H9 (cell line): ENCODE data around the gene PCDHGB4. TPM values are rescaled to one million over a fixed set of nuclear protein-coding genes. Genes with fewer than 3 reads are reported as not detected.
"Not testable (repeated sequence)": the region's sequence is repeated elsewhere in the genome, so short reads cannot be mapped to it uniquely, and the experiment has no call there.

Source experiments
- DNase-seq: peaks from one replicate; pipeline ENCODE4 v3.0.0-alpha.2; 2017
- H2AFZ ChIP-seq: one replicate; pipeline ENCODE4 v1.6.1; 2013; ENCODE audit warnings: mild to moderate bottlenecking, low read length, control low read depth, moderate library complexity
- H2AK5ac ChIP-seq: 2 replicates; pipeline ENCODE4 v1.6.1; 2013; ENCODE audit warnings: low read length, control low read depth, mixed read lengths; ENCODE audit not compliant: insufficient read length
- H2BK120ac ChIP-seq: one replicate; pipeline ENCODE4 v1.6.1; 2013; ENCODE audit warnings: low read depth, mild to moderate bottlenecking, low read length, control low read depth, inconsistent platforms; ENCODE audit not compliant: poor library complexity, severe bottlenecking
- H2BK12ac ChIP-seq: 2 replicates; pipeline ENCODE4 v1.6.1; 2013; ENCODE audit warnings: low read length, control low read depth, mixed read lengths, low read depth; ENCODE audit not compliant: insufficient read length
- H2BK15ac ChIP-seq: 2 replicates; pipeline ENCODE4 v1.6.1; 2013; ENCODE audit warnings: low read depth, low read length, control low read depth
- H2BK20ac ChIP-seq: one replicate; pipeline ENCODE4 v1.6.1; 2013; ENCODE audit warnings: low read depth, mild to moderate bottlenecking, low read length, control low read depth, inconsistent platforms; ENCODE audit not compliant: poor library complexity, severe bottlenecking
- H2BK5ac ChIP-seq: 2 replicates; pipeline ENCODE4 v1.6.1; 2013; ENCODE audit warnings: low read length, control low read depth, mixed read lengths; ENCODE audit not compliant: insufficient read length
- H3K14ac ChIP-seq: 2 replicates; pipeline ENCODE4 v1.6.1; 2013; ENCODE audit warnings: low read length, control low read depth; ENCODE audit not compliant: insufficient read depth
- H3K18ac ChIP-seq: 2 replicates; pipeline ENCODE4 v1.6.1; 2013; ENCODE audit warnings: low read depth, mild to moderate bottlenecking, mixed read lengths, low read length, control low read depth; ENCODE audit not compliant: insufficient read length
- H3K23ac ChIP-seq: 2 replicates; pipeline ENCODE4 v1.6.1; 2013; ENCODE audit warnings: low read length, control low read depth, mixed read lengths, low read depth; ENCODE audit not compliant: insufficient read length
- H3K23me2 ChIP-seq: 2 replicates; pipeline ENCODE4 v1.6.1; 2013; ENCODE audit warnings: low read depth, mild to moderate bottlenecking, mixed read lengths, low read length, control low read depth; ENCODE audit not compliant: insufficient read length, poor library complexity, severe bottlenecking
- H3K27ac ChIP-seq: 2 replicates; pipeline ENCODE4 v1.5.1; 2013; ENCODE audit warnings: low read length, control low read depth, mixed read lengths, low read depth; ENCODE audit not compliant: insufficient read length
- H3K27me3 ChIP-seq: 2 replicates; pipeline ENCODE4 v1.6.1; 2013; ENCODE audit warnings: low read length, control low read depth, inconsistent platforms; ENCODE audit not compliant: insufficient read depth
- H3K4ac ChIP-seq: 2 replicates; pipeline ENCODE4 v1.6.1; 2013; ENCODE audit warnings: low read depth, mild to moderate bottlenecking, control low read depth, inconsistent platforms, low read length, moderate library complexity
- H3K4me1 ChIP-seq: 2 replicates; pipeline ENCODE4 v1.6.1; 2013; ENCODE audit warnings: low read length, control low read depth, inconsistent platforms; ENCODE audit not compliant: insufficient read depth
- H3K4me2 ChIP-seq: 2 replicates; pipeline ENCODE4 v1.6.1; 2013; ENCODE audit warnings: low read length, control low read depth, mixed read lengths; ENCODE audit not compliant: insufficient read length, insufficient read depth
- H3K56ac ChIP-seq: 2 replicates; pipeline ENCODE4 v1.6.1; 2013; ENCODE audit warnings: low read depth, mild to moderate bottlenecking, mixed read lengths, low read length, control low read depth; ENCODE audit not compliant: insufficient read length
- H3K79me1 ChIP-seq: 2 replicates; pipeline ENCODE4 v1.6.1; 2013; ENCODE audit warnings: low read depth, mild to moderate bottlenecking, moderate library complexity, low read length, control low read depth, inconsistent platforms; ENCODE audit not compliant: insufficient read depth, poor library complexity, severe bottlenecking
- H3K79me2 ChIP-seq: 2 replicates; pipeline ENCODE4 v1.6.1; 2013; ENCODE audit warnings: low read length, control low read depth, inconsistent platforms; ENCODE audit not compliant: insufficient read depth
- H3K9ac ChIP-seq: 2 replicates; pipeline ENCODE4 v1.6.1; 2013; ENCODE audit warnings: low read length, control low read depth, mixed read lengths; ENCODE audit not compliant: insufficient read length; ENCODE audit errors: extremely low read depth
- H3K9me3 ChIP-seq: one replicate; pipeline ENCODE4 v1.6.1; 2013; ENCODE audit warnings: low read depth, low read length, inconsistent platforms; ENCODE audit not compliant: control insufficient read depth
- H3T11ph ChIP-seq: one replicate; pipeline ENCODE4 v1.6.1; 2013; ENCODE audit warnings: mild to moderate bottlenecking, low read length, control low read depth, inconsistent platforms
- H4K20me1 ChIP-seq: one replicate; pipeline ENCODE4 v1.6.1; 2013; ENCODE audit not compliant: control insufficient read depth, insufficient read length, insufficient read depth
- H4K5ac ChIP-seq: 2 replicates; pipeline ENCODE4 v1.6.1; 2013; ENCODE audit warnings: low read depth, mild to moderate bottlenecking, mixed read lengths, low read length, control low read depth; ENCODE audit not compliant: insufficient read length
- H4K8ac ChIP-seq: replicated peaks from 2 replicates; pipeline ENCODE4 v1.6.1; 2013; ENCODE audit warnings: low read length, control low read depth, mixed read lengths, low read depth; ENCODE audit not compliant: insufficient read length
- H4K91ac ChIP-seq: 2 replicates; pipeline ENCODE4 v1.6.1; 2013; ENCODE audit warnings: low read depth, mild to moderate bottlenecking, moderate library complexity, mixed read lengths, low read length, control low read depth; ENCODE audit not compliant: insufficient read length
- H3K27ac Mint-ChIP-seq, 3 experiments: 2 replicates in 2 of 3; 3 replicates in 1 of 3; pipeline ENCODE4 v1.8.0; 2020 to 2021; ENCODE audit warnings: mixed read lengths in 3 of 3, mild to moderate bottlenecking in 1 of 3, moderate library complexity in 1 of 3
- H3K27me3 Mint-ChIP-seq: 2 replicates; pipeline ENCODE4 v1.8.0; 2021; ENCODE audit warnings: low read depth, mild to moderate bottlenecking, moderate library complexity, mixed read lengths
- H3K36me3 Mint-ChIP-seq, 3 experiments: 2 replicates in 2 of 3; 3 replicates in 1 of 3; pipeline ENCODE4 v1.8.0; 2020 to 2021; ENCODE audit warnings: low read depth in 3 of 3, mixed read lengths in 3 of 3; ENCODE audit not compliant: insufficient read depth in 1 of 3
- H3K4me1 Mint-ChIP-seq, 2 experiments: 2 replicates each; pipeline ENCODE4 v1.8.0; 2020; ENCODE audit warnings: mixed read lengths in 2 of 2
- H3K4me3 Mint-ChIP-seq, 2 experiments: 2 replicates in 1 of 2; 3 replicates in 1 of 2; pipeline ENCODE4 v1.8.0; 2020 to 2021; ENCODE audit warnings: mild to moderate bottlenecking in 2 of 2, mixed read lengths in 2 of 2, moderate library complexity in 1 of 2
- H3K9me3 Mint-ChIP-seq, 2 experiments: 2 replicates in 1 of 2; 3 replicates in 1 of 2; pipeline ENCODE4 v1.8.0; 2020; ENCODE audit warnings: mild to moderate bottlenecking in 2 of 2, mixed read lengths in 2 of 2, moderate library complexity in 1 of 2
- CTCF ChIP-seq: fragments of 200-600 bp; sonication (generic); conservative IDR thresholded peaks from 3 replicates; pipeline ENCODE4 v1.8.0; 2021; ENCODE audit warnings: antibody characterized with exemption, mild to moderate bottlenecking
- WGBS: extraction: QIAGEN DNeasy Blood & Tissue Kit; methylation state at CpG from one replicate; pipeline ENCODE4 v1.1.7; 2013; ENCODE audit warnings: missing lambda C conversion rate, low lambda C conversion rate, mixed read lengths; ENCODE audit not compliant: insufficient read length; ENCODE audit errors: extremely low coverage; 5-methylcytosine and 5-hydroxymethylcytosine counted together
- total RNA-seq: library from RNA; stranded (reverse); gene quantifications from 2 replicates; pipeline ENCODE4 v1.2.1, GENCODE V29; 2021

PCDHGB4 gene
- total RNA-seq, 1 experiment from 2014 or later = 4.2 TPM

DNA sequence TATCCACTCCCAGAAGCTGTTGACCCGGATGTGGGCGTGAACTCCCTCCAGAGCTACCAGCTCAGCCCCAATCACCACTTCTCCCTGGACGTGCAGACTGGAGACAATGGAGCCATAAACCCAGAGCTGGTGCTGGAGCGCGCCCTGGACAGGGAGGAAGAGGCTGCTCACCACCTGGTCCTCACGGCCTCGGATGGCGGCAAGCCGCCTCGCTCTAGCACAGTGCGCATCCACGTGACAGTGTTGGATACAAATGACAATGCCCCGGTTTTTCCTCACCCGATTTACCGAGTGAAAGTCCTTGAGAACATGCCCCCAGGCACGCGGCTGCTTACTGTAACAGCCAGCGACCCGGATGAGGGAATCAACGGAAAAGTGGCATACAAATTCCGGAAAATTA lies 5.8 kb downstream of the PCDHGB4 start:
- Histone ChIP-seq H4K5ac (no peak overlapping the region), H4K91ac (no peak overlapping the region), H2BK12ac (no peak overlapping the region), H3K9ac (no peak overlapping the region), H4K20me1 (no peaks in the 10 kb centered on the region), H3K23me2 (no peaks in the 10 kb centered on the region), H4K8ac (no peak overlapping the region), H3K27ac (no peak overlapping the region), H2AK5ac (no peak overlapping the region), H2BK120ac (no peak overlapping the region), H3K27me3 (no peaks in the 10 kb centered on the region), H3T11ph (no peak overlapping the region), H2BK15ac (no peak overlapping the region), H3K79me2 (no peaks in the 10 kb centered on the region), H3K4me1 (0 out of 2 replicates have a peak, but pooled peaks cover 2% of the 10 kb centered on the region), H3K79me1 (no peaks in the 10 kb centered on the region), H3K23ac (no peak overlapping the region), H3K18ac (no peak overlapping the region), H3K4me2 (no peak overlapping the region), H3K14ac (no peak overlapping the region), H2BK5ac (no peak overlapping the region), H2AFZ (no peak overlapping the region), H3K56ac (no peak overlapping the region), H3K4ac (no peak overlapping the region), H2BK20ac (no peak overlapping the region), H3K9me3 (peaks cover 50% of the 10 kb centered on the region)
- Mint-ChIP-seq H3K4me3 (no peak overlapping the region), H3K27me3 (peaks cover 9% of the 10 kb centered on the region), H3K36me3 (peaks cover 29 to 61% (median 54%) of the 10 kb centered on the region in 3 experiments), H3K4me1 (no peaks in the 10 kb centered on the region), H3K27ac (no peak overlapping the region), H3K9me3 (peaks cover 60 to 76% of the 10 kb centered on the region in 2 experiments)
- no CpG with 5 or more reads among the region's 21 CpGs for WGBS
- DNase-seq = no peak
- TF ChIP-seq CTCF = no peak

DNA sequence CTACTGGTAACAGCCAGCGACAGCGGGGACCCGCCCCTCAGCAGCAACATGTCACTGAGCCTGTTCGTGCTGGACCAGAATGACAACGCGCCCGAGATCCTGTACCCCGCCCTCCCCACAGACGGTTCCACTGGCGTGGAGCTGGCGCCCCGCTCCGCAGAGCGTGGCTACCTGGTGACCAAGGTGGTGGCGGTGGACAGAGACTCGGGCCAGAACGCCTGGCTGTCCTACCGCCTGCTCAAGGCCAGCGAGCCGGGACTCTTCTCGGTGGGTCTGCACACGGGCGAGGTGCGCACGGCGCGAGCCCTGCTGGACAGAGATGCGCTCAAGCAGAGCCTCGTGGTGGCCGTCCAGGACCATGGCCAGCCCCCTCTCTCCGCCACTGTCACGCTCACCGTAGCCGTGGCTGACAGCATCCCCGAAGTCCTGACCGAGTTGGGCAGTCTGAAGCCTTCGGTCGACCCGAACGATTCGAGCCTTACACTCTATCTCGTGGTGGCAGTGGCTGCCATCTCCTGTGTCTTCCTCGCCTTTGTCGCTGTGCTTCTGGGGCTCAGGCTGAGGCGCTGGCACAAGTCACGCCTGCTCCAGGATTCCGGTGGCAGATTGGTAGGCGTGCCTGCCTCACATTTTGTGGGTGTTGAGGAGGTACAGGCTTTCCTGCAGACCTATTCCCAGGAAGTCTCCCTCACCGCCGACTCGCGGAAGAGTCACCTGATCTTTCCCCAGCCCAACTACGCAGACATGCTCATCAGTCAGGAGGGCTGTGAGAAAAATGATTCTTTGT lies 7.1 kb downstream of the PCDHGB4 start:
- H2BK20ac ChIP-seq, H2BK5ac ChIP-seq, H3K4me1 Mint-ChIP-seq, H3T11ph ChIP-seq, DNase-seq, H3K27ac ChIP-seq, H3K27me3 ChIP-seq, H4K20me1 ChIP-seq, H3K14ac ChIP-seq, H3K79me1 ChIP-seq, H2AK5ac ChIP-seq, H3K79me2 ChIP-seq, H3K27me3 Mint-ChIP-seq, H3K27ac Mint-ChIP-seq, H3K23ac ChIP-seq, H2AFZ ChIP-seq, H3K4me2 ChIP-seq, H2BK12ac ChIP-seq, H3K18ac ChIP-seq, H2BK15ac ChIP-seq, H3K9ac ChIP-seq, H4K5ac ChIP-seq, H4K91ac ChIP-seq, H3K4me1 ChIP-seq, H3K4me3 Mint-ChIP-seq, H3K56ac ChIP-seq, H3K4ac ChIP-seq, H3K23me2 ChIP-seq, H4K8ac ChIP-seq, H2BK120ac ChIP-seq: not testable (repeated sequence)
- Mint-ChIP-seq H3K36me3 (peaks cover 32 to 58% (median 56%) of the 10 kb centered on the region in 3 experiments), H3K9me3 (peaks cover 63 to 73% of the 10 kb centered on the region in 2 experiments)
- no CpG with 5 or more reads among the region's 53 CpGs for WGBS
- H3K9me3 ChIP-seq = peaks cover 47% of the 10 kb centered on the region
